ENCODE results near the gene PI3. TPM values are rescaled to one million over a fixed set of nuclear protein-coding genes. Genes with fewer than 3 reads are reported as not detected.

The PI3 gene
- total RNA-seq, 1 donor from 2014 or later: not detected

- TF ChIP-seq, protein P1, sequence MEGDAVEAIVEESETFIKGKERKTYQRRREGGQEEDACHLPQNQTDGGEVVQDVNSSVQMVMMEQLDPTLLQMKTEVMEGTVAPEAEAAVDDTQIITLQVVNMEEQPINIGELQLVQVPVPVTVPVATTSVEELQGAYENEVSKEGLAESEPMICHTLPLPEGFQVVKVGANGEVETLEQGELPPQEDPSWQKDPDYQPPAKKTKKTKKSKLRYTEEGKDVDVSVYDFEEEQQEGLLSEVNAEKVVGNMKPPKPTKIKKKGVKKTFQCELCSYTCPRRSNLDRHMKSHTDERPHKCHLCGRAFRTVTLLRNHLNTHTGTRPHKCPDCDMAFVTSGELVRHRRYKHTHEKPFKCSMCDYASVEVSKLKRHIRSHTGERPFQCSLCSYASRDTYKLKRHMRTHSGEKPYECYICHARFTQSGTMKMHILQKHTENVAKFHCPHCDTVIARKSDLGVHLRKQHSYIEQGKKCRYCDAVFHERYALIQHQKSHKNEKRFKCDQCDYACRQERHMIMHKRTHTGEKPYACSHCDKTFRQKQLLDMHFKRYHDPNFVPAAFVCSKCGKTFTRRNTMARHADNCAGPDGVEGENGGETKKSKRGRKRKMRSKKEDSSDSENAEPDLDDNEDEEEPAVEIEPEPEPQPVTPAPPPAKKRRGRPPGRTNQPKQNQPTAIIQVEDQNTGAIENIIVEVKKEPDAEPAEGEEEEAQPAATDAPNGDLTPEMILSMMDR (IDR thresholded peaks at IDR 0.05): no peak
- Mint-ChIP-seq H3K36me3 (ENCODE audit: low read depth) (no peaks in the 10 kb centered on the region), H3K4me3 (ENCODE audit: unreplicated experiment) (no peak overlapping the region), H3K27ac (ENCODE audit: unreplicated experiment) (no peak overlapping the region), H3K9me3 (ENCODE audit: low read depth) (no peaks in the 10 kb centered on the region), H3K27me3 (ENCODE audit: low read depth) (peaks cover 14% of the 10 kb centered on the region), H3K4me1 (ENCODE audit: low read depth) (no peaks in the 10 kb centered on the region)
- no peak for DNase-seq (ENCODE audit: low spot score)
Observed at GRCh38 chr20:45187693-45188092, 13.0 kb downstream of the PI3 start.

DNA sequence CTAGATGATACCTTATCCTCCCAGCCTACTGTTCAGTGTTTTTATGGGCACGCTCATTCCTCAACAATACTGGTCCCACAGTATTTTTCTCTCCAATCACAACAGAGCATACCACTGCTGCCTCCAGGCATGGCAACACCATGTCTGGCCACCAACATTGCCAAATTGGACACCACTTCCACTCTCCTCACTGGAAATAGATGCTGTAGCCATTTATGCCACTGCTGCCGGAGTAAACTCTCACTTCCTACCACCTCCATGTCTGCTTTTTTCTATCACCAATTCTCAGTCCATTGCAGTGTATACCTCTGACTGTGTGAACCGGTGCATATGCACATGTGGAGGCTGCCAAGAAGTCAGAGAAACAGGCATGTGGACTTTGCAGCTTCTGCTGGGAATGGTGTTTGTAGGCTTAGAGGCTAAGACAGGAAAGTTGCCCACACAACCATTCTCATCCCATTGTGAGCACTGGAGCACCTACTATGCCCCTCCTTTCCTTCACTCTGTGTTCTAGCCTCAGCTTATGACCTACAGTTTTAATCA is 14.4 kb downstream of the PI3 start:
- H3K4me1 Mint-ChIP-seq (ENCODE audit: low read depth): no peaks in the 10 kb centered on the region
- H3K4me3 Mint-ChIP-seq (ENCODE audit: unreplicated experiment): no peak overlapping the region
- H3K9me3 Mint-ChIP-seq (ENCODE audit: low read depth): no peaks in the 10 kb centered on the region
- no peak for DNase-seq (ENCODE audit: low spot score)
- peaks cover 14% of the 10 kb centered on the region for H3K27me3 Mint-ChIP-seq (ENCODE audit: low read depth)
- no peak overlapping the region for H3K27ac Mint-ChIP-seq (ENCODE audit: unreplicated experiment)
- TF ChIP-seq, protein P1 (IDR thresholded peaks at IDR 0.05): no peak
- H3K36me3 Mint-ChIP-seq (ENCODE audit: low read depth): no peaks in the 10 kb centered on the region

GRCh38 chr20:45189861-45190260 is 15.2 kb downstream of the PI3 start:
- Mint-ChIP-seq H3K9me3 (ENCODE audit: low read depth) (no peaks in the 10 kb centered on the region), H3K27ac (ENCODE audit: unreplicated experiment) (no peak overlapping the region), H3K27me3 (ENCODE audit: low read depth) (peaks cover 13% of the 10 kb centered on the region), H3K4me1 (ENCODE audit: low read depth) (no peaks in the 10 kb centered on the region), H3K4me3 (ENCODE audit: unreplicated experiment) (no peak overlapping the region), H3K36me3 (ENCODE audit: low read depth) (no peaks in the 10 kb centered on the region)
- TF ChIP-seq, protein P1 (IDR thresholded peaks at IDR 0.05): no peak
- DNase-seq (ENCODE audit: low spot score): no peak

- no peak overlapping the region for H3K4me3 Mint-ChIP-seq (ENCODE audit: unreplicated experiment)
- no peaks in the 10 kb centered on the region for H3K9me3 Mint-ChIP-seq (ENCODE audit: low read depth)
- DNase-seq (ENCODE audit: low spot score): no peak
- H3K4me1 Mint-ChIP-seq (ENCODE audit: low read depth): no peaks in the 10 kb centered on the region
- H3K27me3 Mint-ChIP-seq (ENCODE audit: low read depth): peaks cover 11% of the 10 kb centered on the region
- no peak overlapping the region for H3K27ac Mint-ChIP-seq (ENCODE audit: unreplicated experiment)
- TF ChIP-seq, protein P1 (IDR thresholded peaks at IDR 0.05): no peak
- H3K36me3 Mint-ChIP-seq (ENCODE audit: low read depth): no peaks in the 10 kb centered on the region
Observed at GRCh38 chr20:45191926-45192325, 17.2 kb downstream of the PI3 start.

- Mint-ChIP-seq H3K27ac (ENCODE audit: unreplicated experiment) (no peak overlapping the region), H3K4me1 (ENCODE audit: low read depth) (no peaks in the 10 kb centered on the region), H3K27me3 (ENCODE audit: low read depth) (peaks cover 13% of the 10 kb centered on the region), H3K4me3 (ENCODE audit: unreplicated experiment) (no peak overlapping the region), H3K9me3 (ENCODE audit: low read depth) (no peaks in the 10 kb centered on the region), H3K36me3 (ENCODE audit: low read depth) (no peaks in the 10 kb centered on the region)
- DNase-seq (ENCODE audit: low spot score): no peak
- TF ChIP-seq, protein P1 (IDR thresholded peaks at IDR 0.05): no peak
Observed at GRCh38 chr20:45193331-45193730, 18.6 kb downstream of the PI3 start.
